SK-N-SH (cell line): ENCODE data around the gene ANKEF1. TPM values are rescaled to one million over a fixed set of nuclear protein-coding genes. Genes with fewer than 3 reads are reported as not detected.

Experiments used
- CTCF ChIA-PET: fragments of 300-600, 350-600 bp; formaldehyde crosslinking; extraction: SDS; loops from one replicate; lab custom pipeline; 2021; lab: Yijun Ruan, JAX
- POLR2A ChIA-PET: fragments of 350-600 bp; sonication (Branson Sonifier 250); formaldehyde crosslinking; extraction: SDS; loops from one replicate; lab custom pipeline; 2020; ENCODE audit warnings: antibody characterized with exemption, inconsistent platforms; lab: Yijun Ruan, JAX
- DNase-seq: peaks from one replicate; pipeline ENCODE4 v3.0.0; 2012
- H2AFZ ChIP-seq: fragments of 200-600 bp; sonication (generic); 2 replicates; pipeline ENCODE4 v1.8.1; 2016; ENCODE audit warnings: antibody characterized with exemption, mild to moderate bottlenecking, low read depth
- H3F3A ChIP-seq: fragments of 200-600 bp; sonication (generic); replicated peaks from 2 replicates; pipeline ENCODE3; 2016; ENCODE audit warnings: antibody characterized with exemption, mild to moderate bottlenecking; ENCODE audit not compliant: insufficient read depth
- H3K27ac ChIP-seq, 2 experiments: fragments of 200-500 bp in 1 of 2; fragments of 200-600 bp in 1 of 2; sonication (Bioruptor generic) in 1 of 2; sonication (generic), shearing (Covaris generic) in 1 of 2; 2 replicates each; pipeline versions ENCODE4 v1.5.1 to v1.6.1; 2014 to 2016; ENCODE audit warnings: low read depth in 2 of 2, inconsistent platforms in 1 of 2, low read length in 1 of 2, mild to moderate bottlenecking in 1 of 2, mixed read lengths in 1 of 2
- H3K27me3 ChIP-seq: fragments of 200-600 bp; sonication (generic), shearing (Covaris generic); 2 replicates; pipeline ENCODE4 v1.6.1; 2016; ENCODE audit warnings: mixed run types; ENCODE audit not compliant: insufficient read depth
- H3K36me3 ChIP-seq, 2 experiments: fragments of 200-500 bp in 1 of 2; fragments of 200-600 bp in 1 of 2; sonication (Bioruptor generic) in 1 of 2; sonication (generic) in 1 of 2; replicated peaks in 1 of 2; 2 replicates each; pipeline versions ENCODE3 to v1.5.1; 2014 to 2016; ENCODE audit warnings: low read length in 1 of 2, mild to moderate bottlenecking in 1 of 2; ENCODE audit not compliant: insufficient read depth in 2 of 2, control insufficient read depth in 1 of 2
- H3K4me1 ChIP-seq, 2 experiments: fragments of 200-500 bp in 1 of 2; fragments of 200-600 bp in 1 of 2; sonication (Bioruptor generic) in 1 of 2; sonication (generic), shearing (Covaris generic) in 1 of 2; 2 replicates each; pipeline versions ENCODE4 v1.5.1 to v1.6.1; 2014 to 2016; ENCODE audit warnings: low read depth in 1 of 2, low read length in 1 of 2, mixed run types in 1 of 2; ENCODE audit not compliant: insufficient read depth in 2 of 2, control insufficient read depth in 1 of 2
- H3K4me2 ChIP-seq: fragments of 200-600 bp; sonication (generic), shearing (Covaris generic); 2 replicates; pipeline ENCODE4 v1.6.1; 2017; ENCODE audit warnings: mixed run types
- H3K4me3 ChIP-seq, 2 experiments: fragments of 200-500 bp in 1 of 2; fragments of 200-600 bp in 1 of 2; sonication (Bioruptor generic) in 1 of 2; sonication (generic), shearing (Covaris generic) in 1 of 2; 2 replicates each; pipeline versions ENCODE4 v1.5.1 to v1.8.1; 2014 to 2016; ENCODE audit warnings: low read depth in 2 of 2, inconsistent platforms in 1 of 2, low read length in 1 of 2, mild to moderate bottlenecking in 1 of 2, mixed read lengths in 1 of 2, moderate library complexity in 1 of 2
- H3K79me2 ChIP-seq: fragments of 200-600 bp; sonication (generic); 2 replicates; pipeline ENCODE4 v1.8.1; 2017; ENCODE audit warnings: mild to moderate bottlenecking; ENCODE audit not compliant: insufficient read depth
- H3K9ac ChIP-seq: fragments of 200-600 bp; sonication (generic); 2 replicates; pipeline ENCODE4 v1.6.1; 2017; ENCODE audit warnings: mixed run types
- H3K9me2 ChIP-seq: fragments of 200-600 bp; sonication (generic); 2 replicates; pipeline ENCODE4 v1.6.1; 2017; ENCODE audit warnings: mixed run types
- H3K9me3 ChIP-seq: fragments of 200-600 bp; sonication (generic); 2 replicates; pipeline ENCODE4 v1.6.1; 2017; ENCODE audit warnings: mixed run types, mild to moderate bottlenecking, moderate library complexity
- H4K20me1 ChIP-seq: fragments of 200-600 bp; sonication (generic); 2 replicates; pipeline ENCODE4 v1.6.1; 2017; ENCODE audit warnings: mild to moderate bottlenecking, mixed run types; ENCODE audit not compliant: insufficient read depth
- ELF1 ChIP-seq: IDR thresholded peaks from 2 replicates; pipeline ENCODE4 v1.4.0; 2012
- EP300 ChIP-seq, 2 experiments: IDR thresholded peaks; 2 replicates each; pipeline versions ENCODE4 v1.4.0 to v1.6.1; 2012; ENCODE audit warnings: borderline replicate concordance in 1 of 2, low read depth in 1 of 2, low read length in 1 of 2
- FOSL2 ChIP-seq: IDR thresholded peaks from 2 replicates; pipeline ENCODE4 v1.4.0; 2012; ENCODE audit warnings: low read depth, mild to moderate bottlenecking, moderate library complexity, borderline replicate concordance
- FOXJ3 ChIP-seq: sonication (generic); formaldehyde crosslinking; IDR thresholded peaks from 2 replicates; pipeline ENCODE4 v1.5.1; 2020; ENCODE audit warnings: mild to moderate bottlenecking, missing genetic modification reagents
- FOXM1 ChIP-seq: IDR thresholded peaks from 2 replicates; pipeline ENCODE4 v1.4.0; 2012; ENCODE audit warnings: low read depth, mild to moderate bottlenecking
- GATA2 ChIP-seq: sonication (generic); formaldehyde crosslinking; IDR thresholded peaks from 2 replicates; pipeline ENCODE4 v1.5.0; 2020; ENCODE audit warnings: mild to moderate bottlenecking, missing genetic modification reagents
- JUND ChIP-seq: IDR thresholded peaks from 2 replicates; pipeline ENCODE4 v1.4.0; 2012
- MXI1 ChIP-seq: IDR thresholded peaks from 2 replicates; pipeline ENCODE4 v1.6.1; 2012; ENCODE audit warnings: mild to moderate bottlenecking, low read depth, low read length, improper control_type of control experiment
- NFIC ChIP-seq: IDR thresholded peaks from 2 replicates; pipeline ENCODE4 v1.4.0; 2012; ENCODE audit warnings: borderline replicate concordance
- POLR2AphosphoS5 ChIP-seq: IDR thresholded peaks from 2 replicates; pipeline ENCODE4 v1.6.1; 2012; ENCODE audit warnings: low read depth, low read length
- RXRA ChIP-seq: IDR thresholded peaks from 2 replicates; pipeline ENCODE4 v1.4.0; 2012; ENCODE audit warnings: low read depth, mild to moderate bottlenecking, borderline replicate concordance
- SIN3A ChIP-seq: IDR thresholded peaks from 2 replicates; pipeline ENCODE4 v1.6.1; 2012; ENCODE audit warnings: low read depth, mild to moderate bottlenecking, low read length, moderate library complexity, borderline replicate concordance
- TAF1 ChIP-seq: IDR thresholded peaks from 2 replicates; pipeline ENCODE4 v1.6.1; 2012; ENCODE audit warnings: low read depth, mild to moderate bottlenecking, low read length, moderate library complexity, borderline replicate concordance
- TCF12 ChIP-seq: IDR thresholded peaks from 2 replicates; pipeline ENCODE4 v1.4.0; 2012
- TEAD4 ChIP-seq: IDR thresholded peaks from 2 replicates; pipeline ENCODE4 v1.4.0; 2012; ENCODE audit warnings: mild to moderate bottlenecking, borderline replicate concordance; ENCODE audit not compliant: insufficient read depth
- YY1 ChIP-seq: IDR thresholded peaks from 2 replicates; pipeline ENCODE4 v1.4.0; 2012; ENCODE audit warnings: low read depth, mild to moderate bottlenecking
- WGBS: methylation state at CpG from one replicate; pipeline ENCODE4 v1.1.6; 2017; ENCODE audit warnings: low lambda C conversion rate; 5-methylcytosine and 5-hydroxymethylcytosine counted together
- polyA plus RNA-seq, 3 experiments: library from polyadenylated mRNA; depleted of rRNA; stranded (reverse); fragments of >200 nt; gene quantifications; 2 replicates each; pipeline ENCODE4 v1.2.3, GENCODE V29; 2012
- TF ChIP-seq, protein P1 (sequence below): IDR thresholded peaks from 2 replicates; pipeline ENCODE4 v1.4.0; 2012; ENCODE audit warnings: low read depth, borderline replicate concordance
- TF ChIP-seq, protein P2 (sequence below): IDR thresholded peaks from 2 replicates; pipeline ENCODE4 v1.4.0; 2012; ENCODE audit warnings: low read depth
- TF ChIP-seq, protein P3 (sequence below): IDR thresholded peaks from 2 replicates; pipeline ENCODE4; 2012
- TF ChIP-seq, protein P4 (sequence below): fragments of 200-600 bp; sonication (generic); IDR thresholded peaks from 2 replicates; pipeline ENCODE4 v1.6.1; 2017; ENCODE audit warnings: antibody characterized with exemption, mild to moderate bottlenecking, moderate library complexity
- TF ChIP-seq, protein P5 (sequence below): fragments of 150-350 bp; IDR thresholded peaks from 2 replicates; pipeline ENCODE4 v1.6.1; 2017; ENCODE audit warnings: antibody characterized with exemption, low read length, low read depth, borderline replicate concordance
- TF ChIP-seq, protein P6 (sequence below): IDR thresholded peaks from 2 replicates; pipeline ENCODE4 v1.4.0; 2012; ENCODE audit warnings: low read depth, borderline replicate concordance

ANKEF1 gene
- polyA plus RNA-seq, 1 of the 3 experiments (the other 2 are of a cell fraction), result 2.3 TPM

DNA sequence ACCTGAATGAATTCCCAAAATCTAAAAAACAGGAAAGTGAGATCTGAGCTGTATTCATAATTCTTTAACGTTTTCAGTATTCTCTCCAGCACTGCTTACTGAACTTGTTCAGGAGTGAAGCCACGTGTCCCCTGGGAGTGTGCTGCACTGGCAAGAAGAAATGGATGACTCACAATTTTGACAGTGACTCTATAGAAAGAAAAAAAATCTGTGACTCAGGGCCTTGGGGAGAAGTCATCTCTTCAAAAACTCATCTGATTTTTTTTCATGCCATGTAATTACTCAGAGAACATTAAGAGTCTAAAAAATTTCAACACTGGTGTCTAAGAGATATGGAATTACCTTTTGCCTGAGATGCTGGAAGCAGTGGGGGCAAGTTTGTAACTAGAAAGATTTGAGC lies 39.7 kb downstream of the ANKEF1 start:
- ChIA-PET CTCF (interaction anchor here (1.0 to 1.5 kb wide), 2 partner anchors 16 to 96 kb away, joined by 3 to 4 read pairs; no protein-coding TSS in a partner anchor), POLR2A (no interaction called here)
- peaks cover 0 to 21% of the 10 kb centered on the region in 2 experiments; a peak in 1 of 4 replicates for H3K4me1 ChIP-seq
- DNase-seq, result no peak
- TF ChIP-seq SIN3A (peak; percentile 68; the same call in 1 of the 2 replicates), TEAD4 (peak; percentile 65; the same call in 1 of the 2 replicates), TCF12 (peak; percentile 79), MXI1 (0 out of 2 replicates have a peak, but pooled peaks have one; percentile 34), ELF1 (no peak), FOXM1 (no peak), YY1 (no peak), EP300 (IDR thresholded peaks at IDR 0.05; ENCODE audit: borderline replicate concordance in 1 of 2, low read depth in 1 of 2, low read length in 1 of 2) (peak in 1 of 2 experiments; percentile 78; a peak in 1 of 4 replicates), FOSL2 (peak; percentile 98), NFIC (peak; percentile 72), RXRA (no peak), JUND (peak; percentile 93)
- TF ChIP-seq, protein P1, sequence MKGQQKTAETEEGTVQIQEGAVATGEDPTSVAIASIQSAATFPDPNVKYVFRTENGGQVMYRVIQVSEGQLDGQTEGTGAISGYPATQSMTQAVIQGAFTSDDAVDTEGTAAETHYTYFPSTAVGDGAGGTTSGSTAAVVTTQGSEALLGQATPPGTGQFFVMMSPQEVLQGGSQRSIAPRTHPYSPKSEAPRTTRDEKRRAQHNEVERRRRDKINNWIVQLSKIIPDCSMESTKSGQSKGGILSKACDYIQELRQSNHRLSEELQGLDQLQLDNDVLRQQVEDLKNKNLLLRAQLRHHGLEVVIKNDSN, result peak; percentile 81
- TF ChIP-seq, protein P2, sequence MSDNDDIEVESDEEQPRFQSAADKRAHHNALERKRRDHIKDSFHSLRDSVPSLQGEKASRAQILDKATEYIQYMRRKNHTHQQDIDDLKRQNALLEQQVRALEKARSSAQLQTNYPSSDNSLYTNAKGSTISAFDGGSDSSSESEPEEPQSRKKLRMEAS, result peak; percentile 97
- TF ChIP-seq, protein P3, sequence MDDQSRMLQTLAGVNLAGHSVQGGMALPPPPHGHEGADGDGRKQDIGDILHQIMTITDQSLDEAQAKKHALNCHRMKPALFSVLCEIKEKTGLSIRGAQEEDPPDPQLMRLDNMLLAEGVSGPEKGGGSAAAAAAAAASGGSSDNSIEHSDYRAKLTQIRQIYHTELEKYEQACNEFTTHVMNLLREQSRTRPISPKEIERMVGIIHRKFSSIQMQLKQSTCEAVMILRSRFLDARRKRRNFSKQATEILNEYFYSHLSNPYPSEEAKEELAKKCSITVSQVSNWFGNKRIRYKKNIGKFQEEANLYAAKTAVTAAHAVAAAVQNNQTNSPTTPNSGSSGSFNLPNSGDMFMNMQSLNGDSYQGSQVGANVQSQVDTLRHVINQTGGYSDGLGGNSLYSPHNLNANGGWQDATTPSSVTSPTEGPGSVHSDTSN, result peak; percentile 69
- H3K9me3 ChIP-seq, result no peaks in the 10 kb centered on the region
- H3K4me3 ChIP-seq, result no peak overlapping the region
- no peaks in the 10 kb centered on the region for H3K79me2 ChIP-seq
- H3K27me3 ChIP-seq, result no peaks in the 10 kb centered on the region
- H3K4me2 ChIP-seq, result peak overlapping the region; percentile 32; the same call in 1 of the 2 replicates
- no peaks in the 10 kb centered on the region for H3K9me2 ChIP-seq
- peak overlapping the region in 1 of 2 experiments; percentile 65; a peak in 3 of 4 replicates for H3K27ac ChIP-seq
- no peaks in the 10 kb centered on the region for H3K36me3 ChIP-seq
- no peak overlapping the region for H3K9ac ChIP-seq
- peaks cover 12% of the 10 kb centered on the region for H3F3A ChIP-seq
- peak overlapping the region; percentile 53; the same call in 1 of the 2 replicates for H2AFZ ChIP-seq
- no peaks in the 10 kb centered on the region for H4K20me1 ChIP-seq
- WGBS, result 10% methylated on average over 2 of the region's 2 CpGs

DNA sequence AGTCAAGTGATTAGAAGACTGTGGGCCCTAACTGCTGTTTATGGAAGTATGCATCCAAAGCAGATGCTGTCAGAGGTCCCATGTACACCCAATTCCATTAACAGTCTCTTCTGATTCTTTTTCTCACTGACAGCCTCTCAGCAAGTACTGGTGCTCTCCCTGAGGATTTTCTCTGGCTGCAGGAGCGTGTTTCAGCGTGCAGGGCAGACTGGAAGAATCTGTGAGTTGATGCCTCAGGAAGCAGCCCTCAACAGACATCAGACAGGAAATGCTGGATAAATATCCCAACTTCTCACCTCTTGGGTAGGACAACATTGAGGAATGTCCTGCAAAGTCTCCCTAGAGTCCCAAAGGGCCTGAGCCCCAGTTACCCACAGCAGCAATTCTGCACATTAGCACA lies 40.8 kb downstream of the ANKEF1 start:
- peaks cover 0 to 21% of the 10 kb centered on the region in 2 experiments; a peak in 1 of 4 replicates for H3K4me1 ChIP-seq
- H3K9me2 ChIP-seq, result no peaks in the 10 kb centered on the region
- no peaks in the 10 kb centered on the region for H4K20me1 ChIP-seq
- H3F3A ChIP-seq, result peaks cover 12% of the 10 kb centered on the region
- no peak overlapping the region for H3K9ac ChIP-seq
- H3K9me3 ChIP-seq, result no peaks in the 10 kb centered on the region
- WGBS, result 94% methylated on average over 2 of the region's 2 CpGs
- H3K79me2 ChIP-seq, result no peaks in the 10 kb centered on the region
- no peak overlapping the region for H2AFZ ChIP-seq
- DNase-seq, result no peak
- H3K4me2 ChIP-seq, result no peak overlapping the region
- no peaks in the 10 kb centered on the region for H3K27me3 ChIP-seq
- CTCF ChIA-PET, result interaction anchor here (1.5 kb wide), 1 partner anchor 15 kb away, joined by 4 read pairs; no protein-coding TSS in a partner anchor
- H3K4me3 ChIP-seq, result no peak overlapping the region
- H3K27ac ChIP-seq, result no peak overlapping the region
- no peaks in the 10 kb centered on the region for H3K36me3 ChIP-seq
- POLR2A ChIA-PET, result no interaction called here
- TF ChIP-seq GATA2 (CRISPR knock-in tag) (no peak), ELF1 (no peak), POLR2AphosphoS5 (no peak), TAF1 (no peak), RXRA (no peak), MXI1 (no peak), FOXJ3 (no peak)
- TF ChIP-seq, protein P4, sequence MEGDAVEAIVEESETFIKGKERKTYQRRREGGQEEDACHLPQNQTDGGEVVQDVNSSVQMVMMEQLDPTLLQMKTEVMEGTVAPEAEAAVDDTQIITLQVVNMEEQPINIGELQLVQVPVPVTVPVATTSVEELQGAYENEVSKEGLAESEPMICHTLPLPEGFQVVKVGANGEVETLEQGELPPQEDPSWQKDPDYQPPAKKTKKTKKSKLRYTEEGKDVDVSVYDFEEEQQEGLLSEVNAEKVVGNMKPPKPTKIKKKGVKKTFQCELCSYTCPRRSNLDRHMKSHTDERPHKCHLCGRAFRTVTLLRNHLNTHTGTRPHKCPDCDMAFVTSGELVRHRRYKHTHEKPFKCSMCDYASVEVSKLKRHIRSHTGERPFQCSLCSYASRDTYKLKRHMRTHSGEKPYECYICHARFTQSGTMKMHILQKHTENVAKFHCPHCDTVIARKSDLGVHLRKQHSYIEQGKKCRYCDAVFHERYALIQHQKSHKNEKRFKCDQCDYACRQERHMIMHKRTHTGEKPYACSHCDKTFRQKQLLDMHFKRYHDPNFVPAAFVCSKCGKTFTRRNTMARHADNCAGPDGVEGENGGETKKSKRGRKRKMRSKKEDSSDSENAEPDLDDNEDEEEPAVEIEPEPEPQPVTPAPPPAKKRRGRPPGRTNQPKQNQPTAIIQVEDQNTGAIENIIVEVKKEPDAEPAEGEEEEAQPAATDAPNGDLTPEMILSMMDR, result no peak
- TF ChIP-seq, protein P5, sequence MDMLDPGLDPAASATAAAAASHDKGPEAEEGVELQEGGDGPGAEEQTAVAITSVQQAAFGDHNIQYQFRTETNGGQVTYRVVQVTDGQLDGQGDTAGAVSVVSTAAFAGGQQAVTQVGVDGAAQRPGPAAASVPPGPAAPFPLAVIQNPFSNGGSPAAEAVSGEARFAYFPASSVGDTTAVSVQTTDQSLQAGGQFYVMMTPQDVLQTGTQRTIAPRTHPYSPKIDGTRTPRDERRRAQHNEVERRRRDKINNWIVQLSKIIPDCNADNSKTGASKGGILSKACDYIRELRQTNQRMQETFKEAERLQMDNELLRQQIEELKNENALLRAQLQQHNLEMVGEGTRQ, result no peak
- TF ChIP-seq, protein P6, sequence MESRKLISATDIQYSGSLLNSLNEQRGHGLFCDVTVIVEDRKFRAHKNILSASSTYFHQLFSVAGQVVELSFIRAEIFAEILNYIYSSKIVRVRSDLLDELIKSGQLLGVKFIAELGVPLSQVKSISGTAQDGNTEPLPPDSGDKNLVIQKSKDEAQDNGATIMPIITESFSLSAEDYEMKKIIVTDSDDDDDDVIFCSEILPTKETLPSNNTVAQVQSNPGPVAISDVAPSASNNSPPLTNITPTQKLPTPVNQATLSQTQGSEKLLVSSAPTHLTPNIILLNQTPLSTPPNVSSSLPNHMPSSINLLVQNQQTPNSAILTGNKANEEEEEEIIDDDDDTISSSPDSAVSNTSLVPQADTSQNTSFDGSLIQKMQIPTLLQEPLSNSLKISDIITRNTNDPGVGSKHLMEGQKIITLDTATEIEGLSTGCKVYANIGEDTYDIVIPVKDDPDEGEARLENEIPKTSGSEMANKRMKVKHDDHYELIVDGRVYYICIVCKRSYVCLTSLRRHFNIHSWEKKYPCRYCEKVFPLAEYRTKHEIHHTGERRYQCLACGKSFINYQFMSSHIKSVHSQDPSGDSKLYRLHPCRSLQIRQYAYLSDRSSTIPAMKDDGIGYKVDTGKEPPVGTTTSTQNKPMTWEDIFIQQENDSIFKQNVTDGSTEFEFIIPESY, result no peak
